Activated CD4-positive, CD25-positive, alpha-beta regulatory T cell treated with anti-CD3 and anti-CD28 coated beads, Interleukin-2, amount 50 U/mL, for 72 hours (primary cell): Measurements from ENCODE around the gene SCD.
"Not testable (repeated sequence)": the region's sequence is repeated elsewhere in the genome, so short reads cannot be mapped to it uniquely, and the experiment has no call there.

Experiments
- DNase-seq: peaks from one replicate; pipeline ENCODE4 v3.0.0; 2021

Gene SCD

GRCh38 chr10:100362570-100363496 is 15.8 kb downstream of the SCD start:
- no peak for DNase-seq

- DNase-seq = no peak
Observed at GRCh38 chr10:100364175-100364574, 17.1 kb downstream of the SCD start.

- no peak for DNase-seq
Observed at GRCh38 chr10:100364735-100365391, 17.8 kb downstream of the SCD start.

GRCh38 chr10:100368721-100369120 is 21.7 kb downstream of the SCD start:
- DNase-seq = no peak

GRCh38 chr10:100370714-100371481 is 23.9 kb downstream of the SCD start:
- DNase-seq = peak; percentile 59

GRCh38 chr10:100371482-100372027 is 24.5 kb downstream of the SCD start:
- DNase-seq = no peak

- no peak for DNase-seq
Observed at GRCh38 chr10:100372415-100373297, 25.6 kb downstream of the SCD start.

- peak; percentile 85 for DNase-seq
Observed at GRCh38 chr10:100373298-100374199, 26.5 kb downstream of the SCD start.

GRCh38 chr10:100374200-100374655 is 27.2 kb downstream of the SCD start:
- no peak for DNase-seq

- not testable (repeated sequence) for DNase-seq
Observed at GRCh38 chr10:100374677-100375353, 27.8 kb downstream of the SCD start.

GRCh38 chr10:100376656-100377055 is 29.6 kb downstream of the SCD start:
- DNase-seq = not testable (repeated sequence)

GRCh38 chr10:100377830-100378229 is 30.8 kb downstream of the SCD start:
- DNase-seq = no peak

GRCh38 chr10:100380400-100380799 is 33.4 kb downstream of the SCD start:
- DNase-seq = no peak

GRCh38 chr10:100382553-100382952 is 35.5 kb downstream of the SCD start:
- DNase-seq = no peak

- DNase-seq = no peak
Observed at GRCh38 chr10:100383251-100383650, 36.2 kb downstream of the SCD start.

- DNase-seq = no peak
Observed at GRCh38 chr10:100391163-100392002, 44.4 kb downstream of the SCD start.

GRCh38 chr10:100392686-100393003 is 45.6 kb downstream of the SCD start:
- no peak for DNase-seq

GRCh38 chr10:100395626-100396025 is 48.6 kb downstream of the SCD start:
- DNase-seq = no peak

GRCh38 chr10:100396605-100397004 is 49.6 kb downstream of the SCD start:
- no peak for DNase-seq
